ENCODE measurements around the gene ARMH4.
A peak's percentile ranks its signal among the peaks of the same experiment; 100 is the strongest.

Gene ARMH4

GRCh38 chr14:58096731-58097130, 55.3 kb downstream of the ARMH4 start:
- DNase-seq, result no peak

GRCh38 chr14:58091883-58092630, 60.0 kb downstream of the ARMH4 start:
- DNase-seq, result no peak

- DNase-seq, result no peak
Measured at GRCh38 chr14:58089612-58090011, 62.4 kb downstream of the ARMH4 start.

- DNase-seq, result no peak
Measured at GRCh38 chr14:58088961-58089360, 63.1 kb downstream of the ARMH4 start.

GRCh38 chr14:58085877-58086276, 66.1 kb downstream of the ARMH4 start:
- DNase-seq, result no peak

GRCh38 chr14:58082491-58083098, 69.4 kb downstream of the ARMH4 start:
- peak; percentile 32 to 58 (median 38) for DNase-seq

GRCh38 chr14:58082011-58082410, 70.0 kb downstream of the ARMH4 start:
- no peak for DNase-seq

- no peak for DNase-seq
Measured at GRCh38 chr14:58078471-58078870, 73.5 kb downstream of the ARMH4 start.

- DNase-seq, result no peak
Measured at GRCh38 chr14:58078068-58078467, 73.9 kb downstream of the ARMH4 start.

GRCh38 chr14:58077621-58078020, 74.4 kb downstream of the ARMH4 start:
- no peak for DNase-seq

GRCh38 chr14:58073516-58073915, 78.5 kb downstream of the ARMH4 start:
- no peak for DNase-seq

GRCh38 chr14:58072288-58073071, 79.5 kb downstream of the ARMH4 start:
- peak; percentile 62 to 78 (median 69) for DNase-seq

GRCh38 chr14:58071341-58071740, 80.7 kb downstream of the ARMH4 start:
- no peak for DNase-seq

GRCh38 chr14:58068306-58068705, 83.7 kb downstream of the ARMH4 start:
- DNase-seq, result no peak

GRCh38 chr14:58066115-58066514, 85.9 kb downstream of the ARMH4 start:
- no peak for DNase-seq

- no peak for DNase-seq
Measured at GRCh38 chr14:58061581-58061980, 90.4 kb downstream of the ARMH4 start.

- no peak for DNase-seq
Measured at GRCh38 chr14:58060898-58061297, 91.1 kb downstream of the ARMH4 start.

- DNase-seq, result no peak
Measured at GRCh38 chr14:58060077-58060476, 91.9 kb downstream of the ARMH4 start.

GRCh38 chr14:58059126-58059525, 92.9 kb downstream of the ARMH4 start:
- no peak for DNase-seq

GRCh38 chr14:58055497-58056010, 96.5 kb downstream of the ARMH4 start:
- no peak for DNase-seq

GRCh38 chr14:58054100-58054499, 97.9 kb downstream of the ARMH4 start:
- DNase-seq, result no peak

GRCh38 chr14:58048219-58048618, 103.8 kb downstream of the ARMH4 start:
- DNase-seq, result no peak

GRCh38 chr14:58027904-58028303, 124.1 kb downstream of the ARMH4 start:
- peak in 1 of 4 experiments; percentile 3 for DNase-seq
